IMR-90 (cell line): ENCODE results near the gene WLS.

Experiments
- BHLHE40 ChIP-seq: fragments of 150-350 bp; IDR thresholded peaks from 2 replicates; pipeline ENCODE4 v1.6.1; 2016; ENCODE audit warnings: mild to moderate bottlenecking, low read depth, low read length
- CEBPB ChIP-seq: IDR thresholded peaks from 2 replicates; pipeline ENCODE4 v1.6.1; 2012; ENCODE audit warnings: low read depth, low read length, improper control_type of control experiment
- CTCF ChIP-seq: conservative IDR thresholded peaks from 2 replicates; pipeline ENCODE4 v1.5.1; 2012; ENCODE audit warnings: mild to moderate bottlenecking, low read depth, low read length, improper control_type of control experiment
- MXI1 ChIP-seq: IDR thresholded peaks from 2 replicates; pipeline ENCODE4 v1.6.1; 2012; ENCODE audit warnings: low read depth, mild to moderate bottlenecking, low read length, moderate library complexity, borderline replicate concordance
- NFE2L2 ChIP-seq: fragments of 150-350 bp; IDR thresholded peaks from 2 replicates; pipeline ENCODE4 v1.6.1; 2016; ENCODE audit warnings: low read depth, mild to moderate bottlenecking, low read length
- POLR2A ChIP-seq: IDR thresholded peaks from 2 replicates; pipeline ENCODE4 v1.6.1; 2012; ENCODE audit warnings: mild to moderate bottlenecking, low read depth, low read length
- RAD21 ChIP-seq: IDR thresholded peaks from 2 replicates; pipeline ENCODE4 v1.6.1; 2012; ENCODE audit warnings: low read length, improper control_type of control experiment
- RFX5 ChIP-seq: IDR thresholded peaks from 2 replicates; pipeline ENCODE4 v1.8.0; 2012; ENCODE audit warnings: low read depth, mild to moderate bottlenecking, low read length, moderate library complexity
- USF2 ChIP-seq: fragments of 150-350 bp; IDR thresholded peaks from 2 replicates; pipeline ENCODE4 v1.6.1; 2017; ENCODE audit warnings: mild to moderate bottlenecking, antibody characterized with exemption, low read length, low read depth

GRCh38 chr1:68100571-68100970 is 131.8 kb downstream of the WLS start:
- TF ChIP-seq CTCF: no peak
- TF ChIP-seq CEBPB: no peak
- TF ChIP-seq RFX5: no peak
- no peak for TF ChIP-seq RAD21
- no peak for TF ChIP-seq MXI1
- TF ChIP-seq POLR2A: no peak
- TF ChIP-seq USF2: no peak
- TF ChIP-seq NFE2L2: no peak
- no peak for TF ChIP-seq BHLHE40
